Ishikawa (cell line): ENCODE measurements around the gene ELMOD3.

Experiments used
- CEBPB ChIP-seq: IDR thresholded peaks from 2 replicates; pipeline ENCODE4 v1.6.1; 2012
- CREB1 ChIP-seq: IDR thresholded peaks from 2 replicates; pipeline ENCODE4 v1.6.1; 2012; ENCODE audit warnings: low read depth
- EGR1 ChIP-seq: IDR thresholded peaks from 2 replicates; pipeline ENCODE4 v1.6.1; 2012
- EP300 ChIP-seq: IDR thresholded peaks from 2 replicates; pipeline ENCODE4 v1.6.1; 2012; ENCODE audit warnings: borderline replicate concordance
- RAD21 ChIP-seq: IDR thresholded peaks from 2 replicates; pipeline ENCODE4 v1.6.1; 2012; ENCODE audit warnings: low read depth
- TAF1 ChIP-seq: IDR thresholded peaks from 2 replicates; pipeline ENCODE4 v1.6.1; 2012; ENCODE audit warnings: low read depth, mild to moderate bottlenecking
- TCF12 ChIP-seq: IDR thresholded peaks from 2 replicates; pipeline ENCODE4 v1.6.1; 2012; ENCODE audit warnings: low read depth
- YY1 ChIP-seq: IDR thresholded peaks from 2 replicates; pipeline ENCODE4 v1.6.1; 2012; ENCODE audit warnings: low read depth
- TF ChIP-seq, protein P1 (sequence below): IDR thresholded peaks from 2 replicates; pipeline ENCODE4 v1.6.1; 2012
- TF ChIP-seq, protein P2 (sequence below): IDR thresholded peaks from 2 replicates; pipeline ENCODE4 v1.6.1; 2012
- TF ChIP-seq, protein P3 (sequence below): IDR thresholded peaks from 2 replicates; pipeline ENCODE4 v1.6.1; 2012; ENCODE audit warnings: low read depth, mild to moderate bottlenecking

DNA sequence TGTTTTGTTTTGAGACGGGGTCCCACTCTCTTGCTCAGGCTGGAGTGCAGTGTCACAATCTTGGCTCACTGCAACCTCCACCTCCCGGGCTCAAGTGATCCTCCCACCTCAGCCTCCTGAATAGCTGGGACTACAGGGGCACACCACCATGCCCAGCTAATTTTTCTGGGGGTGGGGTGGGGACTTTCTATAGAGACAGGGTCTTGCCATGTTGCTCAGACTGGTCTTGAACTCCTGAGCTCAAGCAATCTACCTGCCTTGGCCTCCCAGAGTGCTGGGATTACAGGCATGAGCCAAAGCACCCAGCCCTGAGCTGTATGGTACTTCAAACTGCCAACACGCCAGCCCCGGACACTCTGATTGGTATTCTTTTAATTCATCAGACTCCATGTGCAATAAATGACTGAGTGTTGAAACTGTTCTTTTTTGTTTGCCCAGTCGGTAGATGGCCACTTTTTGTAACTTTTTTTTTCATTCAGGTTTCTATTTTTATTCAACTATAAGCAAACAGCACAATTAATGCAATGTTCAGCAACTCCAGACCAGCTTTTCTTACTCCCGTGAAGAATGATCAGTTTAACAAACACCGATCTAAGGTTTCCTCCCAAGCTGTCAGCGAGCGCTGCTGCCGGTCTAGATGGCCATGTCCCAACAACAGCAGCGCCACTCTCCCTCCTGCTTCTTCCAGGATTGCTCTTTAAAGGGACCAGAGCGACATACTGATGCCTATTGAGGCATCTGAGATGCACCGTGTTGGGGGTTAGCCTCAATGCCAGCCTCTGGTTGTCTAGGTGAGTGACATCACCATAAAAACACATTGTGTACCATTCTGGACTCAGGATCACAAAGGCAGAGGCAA, 14.3 kb upstream of the ELMOD3 start:
- TF ChIP-seq RAD21 (no peak), CEBPB (no peak), EP300 (no peak), TCF12 (no peak), TAF1 (no peak), YY1 (no peak), EGR1 (no peak), CREB1 (no peak)
- TF ChIP-seq, protein P1, sequence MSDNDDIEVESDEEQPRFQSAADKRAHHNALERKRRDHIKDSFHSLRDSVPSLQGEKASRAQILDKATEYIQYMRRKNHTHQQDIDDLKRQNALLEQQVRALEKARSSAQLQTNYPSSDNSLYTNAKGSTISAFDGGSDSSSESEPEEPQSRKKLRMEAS, result no peak
- TF ChIP-seq, protein P2, sequence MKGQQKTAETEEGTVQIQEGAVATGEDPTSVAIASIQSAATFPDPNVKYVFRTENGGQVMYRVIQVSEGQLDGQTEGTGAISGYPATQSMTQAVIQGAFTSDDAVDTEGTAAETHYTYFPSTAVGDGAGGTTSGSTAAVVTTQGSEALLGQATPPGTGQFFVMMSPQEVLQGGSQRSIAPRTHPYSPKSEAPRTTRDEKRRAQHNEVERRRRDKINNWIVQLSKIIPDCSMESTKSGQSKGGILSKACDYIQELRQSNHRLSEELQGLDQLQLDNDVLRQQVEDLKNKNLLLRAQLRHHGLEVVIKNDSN, result no peak
- TF ChIP-seq, protein P3, sequence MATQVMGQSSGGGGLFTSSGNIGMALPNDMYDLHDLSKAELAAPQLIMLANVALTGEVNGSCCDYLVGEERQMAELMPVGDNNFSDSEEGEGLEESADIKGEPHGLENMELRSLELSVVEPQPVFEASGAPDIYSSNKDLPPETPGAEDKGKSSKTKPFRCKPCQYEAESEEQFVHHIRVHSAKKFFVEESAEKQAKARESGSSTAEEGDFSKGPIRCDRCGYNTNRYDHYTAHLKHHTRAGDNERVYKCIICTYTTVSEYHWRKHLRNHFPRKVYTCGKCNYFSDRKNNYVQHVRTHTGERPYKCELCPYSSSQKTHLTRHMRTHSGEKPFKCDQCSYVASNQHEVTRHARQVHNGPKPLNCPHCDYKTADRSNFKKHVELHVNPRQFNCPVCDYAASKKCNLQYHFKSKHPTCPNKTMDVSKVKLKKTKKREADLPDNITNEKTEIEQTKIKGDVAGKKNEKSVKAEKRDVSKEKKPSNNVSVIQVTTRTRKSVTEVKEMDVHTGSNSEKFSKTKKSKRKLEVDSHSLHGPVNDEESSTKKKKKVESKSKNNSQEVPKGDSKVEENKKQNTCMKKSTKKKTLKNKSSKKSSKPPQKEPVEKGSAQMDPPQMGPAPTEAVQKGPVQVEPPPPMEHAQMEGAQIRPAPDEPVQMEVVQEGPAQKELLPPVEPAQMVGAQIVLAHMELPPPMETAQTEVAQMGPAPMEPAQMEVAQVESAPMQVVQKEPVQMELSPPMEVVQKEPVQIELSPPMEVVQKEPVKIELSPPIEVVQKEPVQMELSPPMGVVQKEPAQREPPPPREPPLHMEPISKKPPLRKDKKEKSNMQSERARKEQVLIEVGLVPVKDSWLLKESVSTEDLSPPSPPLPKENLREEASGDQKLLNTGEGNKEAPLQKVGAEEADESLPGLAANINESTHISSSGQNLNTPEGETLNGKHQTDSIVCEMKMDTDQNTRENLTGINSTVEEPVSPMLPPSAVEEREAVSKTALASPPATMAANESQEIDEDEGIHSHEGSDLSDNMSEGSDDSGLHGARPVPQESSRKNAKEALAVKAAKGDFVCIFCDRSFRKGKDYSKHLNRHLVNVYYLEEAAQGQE, result no peak
